Sciatic nerve (tissue), 2 donors: ENCODE data around the gene CDKAL1. TPM values are rescaled to one million over a fixed set of nuclear protein-coding genes. Genes with fewer than 3 reads are reported as not detected.

Experiments used
- ATAC-seq: fragments of 200-7000 bp; cut with Tn5 transposase; one replicate; pipeline ENCODE4 v1.9.1; 2020; ENCODE audit warnings: mild to moderate bottlenecking, moderate library complexity
- DNase-seq: peaks from one replicate; pipeline ENCODE4 v3.0.0-alpha.2; 2020; ENCODE audit warnings: low spot score
- intact Hi-C: fragments of 100-400 bp; cut with DNase I; formaldehyde crosslinking; loops from one replicate; pipeline ENCODE4 v1.14.2; 2022
- total RNA-seq: library from RNA; stranded (reverse); fragmentation: NEBNext Ultra II Directional; extraction: Animal tissue kit (Norgen Biotek cat#: 25700); gene quantifications from one replicate; pipeline ENCODE4 v1.2.1, GENCODE V29; 2021
- donor health status: DM: no; HTN: no; CAD: no.
- donor health status: DM: no; HTN: no; CAD: no.

CDKAL1 gene
- total RNA-seq, 1 donor from 2014 or later, result 20.5 TPM

DNA sequence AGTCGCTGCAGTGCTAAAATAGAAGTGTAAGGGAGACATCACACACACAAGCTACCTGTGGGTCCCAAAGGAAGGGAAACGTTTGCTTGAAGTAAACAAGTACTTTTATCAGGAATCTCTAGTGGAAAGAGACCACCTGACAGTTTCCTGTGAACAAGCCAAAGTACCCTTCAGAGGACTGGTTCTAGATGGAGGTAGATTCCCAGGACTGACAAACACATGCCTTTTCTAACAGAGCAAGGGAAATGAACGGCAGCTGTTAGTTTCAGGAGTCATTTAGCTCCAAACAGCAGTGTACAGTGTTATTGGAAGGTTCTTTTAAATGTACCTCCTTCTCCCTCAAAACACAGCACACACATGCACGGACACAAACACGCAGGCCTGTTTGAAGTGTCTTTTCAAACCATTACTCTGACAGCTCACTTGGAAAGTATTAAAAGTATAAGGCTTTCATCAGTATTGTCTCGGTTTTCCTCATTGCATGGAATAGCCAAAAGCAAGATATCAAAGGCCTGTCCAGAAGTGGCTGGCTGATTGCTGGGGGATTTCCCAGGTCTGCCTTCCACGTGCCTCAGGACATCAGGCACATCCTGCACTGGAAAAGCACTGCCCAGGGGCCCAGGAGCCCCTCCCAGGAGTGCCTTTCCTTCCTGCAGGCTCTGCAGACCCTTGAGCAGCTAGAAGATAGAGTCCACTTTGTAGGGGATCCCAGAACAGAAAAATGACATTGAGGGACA is 666.0 kb downstream of the CDKAL1 start:
- intact Hi-C loops, result no loop called here
- no peak for ATAC-seq

DNA sequence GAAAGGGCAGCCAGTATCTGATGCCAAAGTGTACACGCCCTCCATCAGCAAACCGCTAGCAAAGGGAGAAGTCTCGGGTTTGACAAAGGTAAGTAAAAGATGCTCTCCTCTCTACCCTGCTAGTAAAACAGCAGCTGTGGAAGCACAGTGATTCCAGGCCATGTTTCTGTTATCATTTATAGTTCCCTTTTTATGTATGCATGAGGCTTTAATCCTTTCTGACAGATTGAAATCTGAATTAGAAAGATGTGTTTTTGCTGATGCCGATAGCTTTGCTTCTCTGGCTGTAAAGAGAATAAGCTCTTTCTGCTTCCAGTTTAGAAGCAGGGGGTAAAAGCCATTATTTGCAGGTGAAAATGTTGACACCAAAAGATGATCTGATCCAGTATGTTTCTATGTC is 666.9 kb downstream of the CDKAL1 start:
- no peak for ATAC-seq
- DNase-seq, result no peak
- intact Hi-C loops, result no loop called here

More for the DNA sequence above, 666.0 kb downstream of the CDKAL1 start:
- DNase-seq, result no peak

DNA sequence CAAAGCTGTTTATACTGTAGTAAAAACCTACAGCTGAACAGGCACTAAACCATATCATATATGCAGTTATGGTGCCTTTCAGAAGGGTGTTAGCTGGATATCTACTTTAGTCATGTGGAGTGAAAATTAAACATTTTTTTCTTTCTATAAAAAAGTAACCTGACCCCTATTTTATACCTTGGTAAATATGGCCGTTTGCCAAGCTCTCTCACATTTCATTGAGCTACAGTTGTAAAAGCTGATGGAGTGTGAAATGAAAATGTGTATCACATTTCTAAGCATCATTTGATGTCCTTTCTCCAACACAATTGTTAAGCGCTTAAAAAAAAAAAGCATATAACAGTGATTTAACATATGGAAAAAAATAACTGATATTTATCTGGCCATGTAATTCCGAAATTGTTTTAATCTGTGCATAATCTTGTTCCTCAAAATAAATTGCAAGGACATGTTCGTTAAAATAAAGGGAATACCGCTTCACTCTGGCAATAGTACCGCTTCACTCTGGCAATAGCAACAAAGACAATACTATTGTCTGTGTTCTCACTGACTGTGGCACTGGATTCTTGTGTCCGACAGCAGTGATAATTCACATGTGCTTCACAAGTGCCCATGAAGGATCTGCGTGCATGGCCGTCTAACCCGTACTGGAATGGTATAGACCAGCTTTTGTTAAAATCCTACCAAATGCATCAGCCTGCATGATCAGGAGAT is 667.5 kb downstream of the CDKAL1 start:
- DNase-seq, result no peak
- no peak for ATAC-seq
- intact Hi-C loops, result no loop called here

DNA sequence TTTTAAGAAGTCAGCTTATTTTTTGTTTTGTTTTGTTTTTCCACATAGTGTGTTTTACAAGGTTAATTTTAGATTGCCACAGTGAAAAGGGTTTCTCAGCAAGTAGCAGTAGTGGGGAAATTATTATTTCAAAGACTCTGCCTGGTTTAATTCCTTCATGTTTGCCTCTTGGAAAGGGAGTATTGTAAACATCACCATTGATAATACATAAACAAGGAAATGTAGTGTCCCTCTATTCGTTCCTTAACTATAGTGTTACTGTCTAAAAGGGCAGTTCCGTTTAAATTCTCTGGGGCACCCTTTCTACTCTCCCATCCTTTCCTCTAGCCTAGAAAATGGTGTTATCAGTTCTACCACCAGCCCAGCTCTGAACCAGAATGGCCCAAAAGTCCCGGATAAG is 668.3 kb downstream of the CDKAL1 start:
- intact Hi-C loops, result no loop called here
- no peak for ATAC-seq
- DNase-seq, result no peak

DNA sequence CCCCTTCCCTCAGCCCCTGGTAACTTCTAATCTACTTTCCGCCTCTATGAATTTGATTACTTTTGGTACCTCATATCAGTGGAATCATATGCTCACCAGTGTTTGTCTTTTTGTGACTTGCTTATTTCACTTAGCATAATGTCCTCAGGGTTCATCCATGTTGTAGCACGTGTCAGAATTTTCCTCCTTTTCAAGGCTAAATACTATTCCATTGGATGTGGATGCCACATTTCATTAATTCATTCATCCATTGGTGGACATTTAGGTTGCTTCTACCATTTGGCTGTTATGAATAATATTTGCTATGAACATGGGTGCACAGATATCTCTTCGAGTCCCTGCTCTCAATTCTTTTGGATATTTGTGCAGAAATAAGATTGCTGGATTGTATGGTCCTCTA is 670.7 kb downstream of the CDKAL1 start:
- DNase-seq (no peak), ATAC-seq (no peak)
- intact Hi-C loops, result no loop called here

DNA sequence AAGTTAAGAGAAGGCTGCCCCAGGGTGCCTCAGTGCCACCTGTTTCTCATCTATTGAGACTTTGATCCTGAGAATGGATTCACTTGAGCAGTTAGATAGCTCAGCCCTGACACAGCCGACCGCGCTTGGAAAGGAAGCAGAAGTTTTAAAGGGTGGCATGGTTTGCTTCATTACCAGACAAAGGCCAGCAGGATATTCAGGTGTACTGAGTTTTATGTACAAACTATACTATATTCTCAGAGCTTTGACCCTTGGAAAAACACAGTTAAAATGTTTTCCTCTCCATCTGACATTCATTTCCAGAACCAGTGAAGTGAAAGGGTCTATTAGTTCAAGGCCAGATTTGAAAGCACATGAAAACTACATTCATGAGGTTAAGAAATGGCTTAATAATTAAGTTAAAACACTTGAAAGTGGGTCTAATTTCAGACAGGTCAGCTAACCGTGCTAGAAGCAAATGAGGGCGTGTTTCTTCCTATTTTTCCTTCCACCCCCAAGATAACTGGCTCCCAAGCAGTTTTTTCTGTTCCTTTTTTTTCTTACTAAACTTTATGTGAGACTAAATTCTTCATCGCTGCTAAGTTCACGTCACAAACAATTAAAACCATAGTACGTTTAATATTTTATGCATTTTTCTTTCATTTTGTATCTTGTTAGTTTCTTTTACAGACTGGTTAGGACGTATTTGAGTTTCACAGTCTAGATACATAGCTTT is 674.0 kb downstream of the CDKAL1 start:
- ATAC-seq, result no peak
- intact Hi-C loops, result no loop called here

DNA sequence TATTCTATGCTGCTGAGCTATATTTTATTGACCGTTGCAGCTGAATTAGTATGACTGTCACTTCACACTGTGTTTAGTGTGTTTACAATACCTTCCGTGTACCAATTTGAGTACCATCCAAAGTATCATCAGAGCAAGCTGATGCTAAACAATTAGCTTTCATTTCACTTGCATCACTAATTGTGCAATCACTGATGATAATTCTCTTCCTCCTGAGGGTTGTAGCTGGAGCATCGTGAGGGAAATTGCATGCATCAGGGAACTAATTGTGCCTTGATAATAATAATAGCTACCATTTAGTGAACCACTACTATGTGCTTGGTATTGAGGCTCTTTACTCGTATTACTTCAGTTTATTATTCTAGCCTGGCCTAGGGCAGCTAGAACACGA is 674.5 kb downstream of the CDKAL1 start:
- intact Hi-C loops, result no loop called here
- ATAC-seq, result no peak
- no peak for DNase-seq

More for the DNA sequence above, 674.0 kb downstream of the CDKAL1 start:
- DNase-seq, result no peak

DNA sequence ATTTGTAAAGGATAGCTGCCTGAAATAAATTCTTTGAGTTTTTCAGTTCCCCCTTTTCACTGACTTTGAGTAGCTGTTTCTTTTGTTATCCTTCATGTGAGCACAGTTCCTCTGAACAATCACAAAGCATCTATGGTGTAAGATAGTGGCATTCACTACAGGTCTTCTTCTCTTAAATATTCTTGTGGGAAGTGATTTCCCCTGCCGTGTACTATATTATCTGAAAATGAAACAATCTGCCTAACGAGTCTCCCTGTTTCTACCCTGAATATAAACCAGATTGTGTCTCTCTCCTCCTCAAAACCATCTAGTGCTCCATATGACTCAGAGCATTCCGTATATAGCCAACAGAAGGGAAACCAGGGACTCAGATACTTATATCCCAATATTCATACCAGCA is 679.2 kb downstream of the CDKAL1 start:
- DNase-seq (no peak), ATAC-seq (no peak)
- intact Hi-C loops, result no loop called here

DNA sequence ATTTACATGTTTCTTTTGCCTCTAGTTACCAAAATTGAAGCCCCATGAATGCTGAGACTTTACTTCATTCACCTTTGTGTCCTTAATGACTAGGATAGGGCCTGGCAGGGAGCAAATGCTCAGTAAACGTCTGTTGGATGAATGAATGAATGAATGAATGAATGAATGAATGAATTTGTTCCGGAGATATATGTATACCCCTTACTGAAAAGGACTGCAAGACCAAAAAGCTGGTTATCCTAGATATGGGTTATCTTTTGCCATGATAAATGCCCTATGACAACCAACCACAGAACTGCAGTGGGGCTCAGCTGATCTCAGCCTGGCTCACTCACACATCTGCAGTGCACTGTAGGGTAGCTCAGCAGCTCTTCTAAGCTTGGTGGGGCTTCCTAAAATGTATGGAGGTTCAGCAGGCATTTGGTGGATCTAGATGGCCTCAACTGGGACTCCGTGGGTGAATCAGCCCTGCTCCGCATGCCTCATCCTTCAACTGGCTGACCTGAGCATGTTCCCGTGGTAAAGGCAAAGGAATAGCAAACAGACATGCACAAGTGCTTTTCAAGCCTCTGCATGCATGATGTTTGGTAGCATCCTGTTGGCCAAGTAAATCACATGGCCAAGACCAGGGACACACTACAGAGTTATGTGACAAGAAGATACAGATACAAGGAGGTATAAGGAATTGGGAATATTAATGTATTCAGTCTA is 680.6 kb downstream of the CDKAL1 start:
- no peak for DNase-seq
- intact Hi-C loops, result no loop called here
- no peak for ATAC-seq

DNA sequence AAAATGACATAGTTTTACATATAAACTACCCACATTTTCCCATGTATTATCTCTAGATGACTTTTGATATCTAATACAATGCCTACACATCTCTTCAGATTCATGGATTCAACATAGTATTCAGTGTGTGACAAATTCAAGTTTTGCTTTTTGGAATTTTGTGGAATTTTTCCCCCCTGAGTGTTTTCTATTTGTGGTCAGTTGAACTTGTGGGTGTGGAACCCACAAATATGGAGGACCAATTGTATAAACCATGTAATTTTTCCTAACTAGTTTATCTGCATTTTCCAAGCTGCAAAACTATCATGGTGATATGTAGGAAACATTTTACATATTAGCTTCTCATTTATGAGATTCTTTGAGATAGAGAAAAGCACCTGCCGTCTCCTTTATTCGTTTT is 685.0 kb downstream of the CDKAL1 start:
- no peak for ATAC-seq
- intact Hi-C loops, result no loop called here
- DNase-seq, result no peak

DNA sequence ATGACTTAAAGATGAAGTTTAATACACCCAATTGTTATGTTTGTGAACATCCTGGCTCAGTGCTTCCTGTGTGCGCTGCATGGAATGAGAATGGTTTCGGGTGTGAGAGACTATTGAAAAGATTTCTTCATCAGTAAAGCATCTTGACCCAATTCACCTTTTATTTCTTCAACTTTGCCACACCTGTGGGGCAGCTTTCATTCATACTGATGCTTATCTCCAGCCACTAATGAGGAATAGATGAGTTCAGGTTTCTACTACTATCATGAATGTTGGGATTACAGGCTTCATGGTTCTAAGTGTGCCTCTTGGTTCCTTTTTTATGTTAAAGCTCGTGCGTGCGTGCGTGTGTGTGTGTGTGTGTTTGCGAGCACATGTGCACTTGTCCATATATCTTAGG is 685.6 kb downstream of the CDKAL1 start:
- DNase-seq (no peak), ATAC-seq (no peak)
- intact Hi-C loops, result no loop called here

DNA sequence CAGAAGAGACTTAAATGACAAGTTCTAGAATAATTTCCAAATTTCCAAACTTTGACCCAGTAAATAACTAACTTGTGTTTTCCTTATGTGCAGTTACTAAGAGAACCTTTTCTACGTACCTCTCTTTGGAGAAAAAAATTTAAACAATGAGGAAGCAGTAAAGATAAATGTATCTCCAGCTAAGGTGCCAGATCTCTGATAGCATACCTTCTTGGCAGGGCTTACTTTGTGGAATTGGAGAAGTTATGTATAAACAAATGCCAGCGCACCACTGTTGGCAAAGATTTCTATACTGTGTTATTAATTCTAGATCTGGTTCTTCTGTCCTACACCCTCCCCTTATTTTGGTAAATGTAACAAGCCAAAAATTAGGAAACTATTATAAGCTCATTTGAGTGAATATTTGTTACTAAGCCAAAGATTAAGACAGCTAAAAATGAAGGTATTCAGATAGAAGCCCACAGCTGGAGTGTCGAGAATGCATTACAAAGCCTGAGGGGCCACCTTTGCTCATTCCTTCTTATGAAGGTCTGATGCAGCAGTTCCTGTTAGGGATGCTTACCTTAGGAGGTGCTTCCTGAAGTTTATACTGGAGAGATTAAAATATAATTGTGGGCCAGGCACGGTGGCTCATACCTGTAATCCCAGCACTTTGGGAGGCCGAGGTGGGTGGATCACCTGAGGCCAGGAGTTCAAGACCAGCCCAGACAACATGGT is 686.2 kb downstream of the CDKAL1 start:
- intact Hi-C loops, result no loop called here
- DNase-seq (no peak), ATAC-seq (no peak)

DNA sequence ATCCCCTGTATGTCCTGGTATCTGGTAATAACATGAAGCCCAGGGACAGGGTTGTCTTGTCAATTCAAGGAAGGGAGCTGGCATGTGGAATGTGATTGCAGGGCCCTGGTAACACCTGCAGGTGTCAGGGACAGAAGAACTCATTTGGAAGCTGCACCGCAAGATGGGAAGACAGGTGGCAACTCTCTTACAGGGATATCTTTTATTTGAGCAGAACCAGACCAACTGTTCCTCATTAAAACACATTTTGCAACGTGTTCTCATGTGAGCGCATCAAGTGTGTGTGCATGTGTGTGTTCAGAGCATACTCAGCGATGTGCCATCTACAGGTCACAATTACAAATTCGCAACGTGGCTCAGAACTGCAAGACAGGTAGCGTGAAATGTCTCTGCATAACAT is 688.4 kb downstream of the CDKAL1 start:
- ATAC-seq (no peak), DNase-seq (no peak)
- intact Hi-C loops, result no loop called here

DNA sequence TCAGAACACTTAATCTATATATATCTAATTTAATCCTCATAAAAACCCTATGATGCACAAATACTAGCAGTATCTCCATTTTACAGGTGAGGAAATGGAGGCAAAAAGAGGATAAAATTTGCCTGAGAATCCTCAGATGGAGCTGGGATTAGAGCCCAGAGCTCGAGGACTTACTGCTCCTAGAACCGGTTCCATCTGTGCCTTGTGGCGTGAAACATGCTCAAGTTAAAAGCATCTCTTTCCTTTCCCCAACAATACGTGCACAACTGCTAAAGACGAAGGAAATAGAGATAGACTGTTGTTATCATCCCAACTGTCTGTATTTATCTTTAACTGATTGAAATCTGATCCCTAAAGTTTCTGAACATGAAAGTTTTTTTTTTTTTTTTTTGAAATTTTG is 691.7 kb downstream of the CDKAL1 start:
- no peak for DNase-seq
- intact Hi-C loops, result no loop called here
- ATAC-seq, result no peak

DNA sequence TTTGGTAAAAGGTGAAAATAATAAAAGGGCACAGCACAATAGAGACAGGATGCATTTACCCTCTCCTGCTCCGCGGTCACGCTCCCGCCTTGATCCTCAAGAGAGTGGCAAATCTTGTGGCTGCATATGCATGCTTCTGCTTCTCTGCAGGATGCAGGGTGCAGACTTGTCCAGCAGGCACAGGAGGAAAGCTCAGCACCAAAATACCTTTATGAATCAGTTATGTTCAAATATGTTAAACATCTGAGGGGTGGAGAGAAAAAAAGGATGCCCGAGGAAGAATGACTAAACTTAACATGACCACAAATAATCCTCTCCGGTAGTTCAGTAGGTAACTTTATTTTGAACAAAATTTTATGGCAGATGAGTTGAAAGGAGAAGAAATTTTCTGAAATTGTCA is 693.2 kb downstream of the CDKAL1 start:
- DNase-seq, result no peak
- intact Hi-C loops, result no loop called here

DNA sequence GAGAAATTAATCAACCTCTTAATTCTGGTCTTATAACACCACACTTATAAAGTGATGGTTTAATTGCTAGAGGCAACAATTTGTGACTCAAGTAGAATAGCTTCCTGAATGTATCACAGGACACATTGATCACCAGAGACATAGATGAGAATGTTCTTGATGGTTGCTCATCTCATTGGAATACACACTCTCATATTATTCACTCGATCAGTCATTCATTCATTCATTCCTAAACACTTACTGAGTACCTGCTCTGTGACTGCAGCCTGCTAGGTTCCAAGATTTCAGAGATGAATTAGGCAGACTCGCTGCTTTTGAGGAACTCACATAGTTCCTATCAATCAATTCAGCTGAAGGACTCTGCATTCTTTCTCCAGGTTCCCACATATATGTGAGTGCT is 694.2 kb downstream of the CDKAL1 start:
- ATAC-seq, result no peak
- no peak for DNase-seq
- intact Hi-C loops, result no loop called here

More for the DNA sequence above, 693.2 kb downstream of the CDKAL1 start:
- ATAC-seq, result no peak

DNA sequence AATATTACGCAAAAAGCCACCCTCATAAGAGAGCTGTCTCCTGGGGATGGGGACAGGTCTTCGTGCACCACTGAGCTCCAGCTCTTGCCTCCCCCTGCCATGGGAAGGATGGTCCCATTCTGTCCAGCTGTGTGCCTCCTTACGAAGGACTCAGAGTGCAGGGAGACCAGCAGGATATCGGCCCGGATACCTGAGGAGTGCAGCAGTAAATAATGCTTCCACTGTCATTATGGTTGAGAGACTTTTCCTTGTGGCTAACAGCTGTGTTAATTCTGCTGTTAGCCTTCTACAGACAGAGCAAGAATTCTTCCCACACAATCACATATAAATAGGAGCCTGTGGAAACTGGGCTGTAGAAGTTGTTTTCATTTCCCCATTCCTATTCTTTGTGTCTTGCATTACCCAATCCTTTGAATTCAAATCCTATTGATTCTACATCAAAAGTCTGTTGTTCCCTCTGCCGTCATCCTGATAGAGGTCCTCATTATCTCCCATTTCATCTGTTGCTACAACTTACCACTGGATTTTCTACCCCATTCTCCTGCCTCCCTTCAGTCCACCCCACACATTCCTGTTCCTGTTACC is 694.7 kb downstream of the CDKAL1 start:
- no peak for ATAC-seq
- intact Hi-C loops, result no loop called here

DNA sequence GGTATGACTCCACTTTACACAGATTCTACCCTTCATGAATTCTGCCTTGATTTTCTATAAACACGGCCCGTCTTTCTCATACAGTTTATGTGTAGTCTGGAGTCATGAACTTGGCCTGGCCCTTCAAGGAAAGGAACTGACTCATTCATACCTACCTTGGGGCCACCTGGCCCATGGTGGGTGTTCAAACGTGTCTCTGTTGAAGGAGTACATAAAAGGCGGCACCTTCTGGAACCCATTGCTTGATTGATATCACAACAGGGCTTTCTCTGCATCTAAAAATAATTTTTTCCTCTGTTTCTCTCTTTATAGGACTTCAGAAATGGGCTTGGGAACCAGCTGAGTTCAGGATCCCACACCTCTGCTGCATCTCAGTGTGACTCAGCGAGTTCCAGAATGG is 696.3 kb downstream of the CDKAL1 start:
- intact Hi-C loops, result no loop called here
- ATAC-seq, result no peak
- DNase-seq, result no peak

More for the DNA sequence above, 694.7 kb downstream of the CDKAL1 start:
- no peak for DNase-seq

DNA sequence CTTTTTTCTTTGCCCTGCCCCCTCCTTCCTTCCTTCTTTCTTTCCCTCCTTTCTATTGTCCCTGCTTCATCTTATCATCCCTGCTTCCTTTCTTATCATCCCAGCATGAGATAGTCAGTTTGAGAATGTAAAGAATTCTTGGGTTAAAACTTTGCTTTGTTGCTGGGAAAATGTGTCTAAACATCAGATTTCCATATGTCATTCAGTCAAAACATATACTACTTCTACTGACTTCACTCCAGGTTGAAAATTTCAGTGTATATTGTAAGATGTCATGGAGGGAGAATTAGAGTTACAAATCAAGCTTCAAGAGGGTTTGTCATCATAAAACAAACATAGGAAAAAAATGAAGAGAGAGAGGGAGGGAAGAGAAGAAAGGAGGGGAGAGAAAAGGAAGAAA is 700.9 kb downstream of the CDKAL1 start:
- ATAC-seq (no peak), DNase-seq (no peak)
- intact Hi-C loops, result no loop called here
